IPS DF 4.7 (cell line): Measurements from ENCODE around the gene EPHA10.

Source experiments
- DNase-seq: peaks from one replicate; pipeline ENCODE4 v3.0.0-alpha.2; 2013; ENCODE audit warnings: low spot score; ENCODE audit errors: extremely low read depth

Gene EPHA10

DNA sequence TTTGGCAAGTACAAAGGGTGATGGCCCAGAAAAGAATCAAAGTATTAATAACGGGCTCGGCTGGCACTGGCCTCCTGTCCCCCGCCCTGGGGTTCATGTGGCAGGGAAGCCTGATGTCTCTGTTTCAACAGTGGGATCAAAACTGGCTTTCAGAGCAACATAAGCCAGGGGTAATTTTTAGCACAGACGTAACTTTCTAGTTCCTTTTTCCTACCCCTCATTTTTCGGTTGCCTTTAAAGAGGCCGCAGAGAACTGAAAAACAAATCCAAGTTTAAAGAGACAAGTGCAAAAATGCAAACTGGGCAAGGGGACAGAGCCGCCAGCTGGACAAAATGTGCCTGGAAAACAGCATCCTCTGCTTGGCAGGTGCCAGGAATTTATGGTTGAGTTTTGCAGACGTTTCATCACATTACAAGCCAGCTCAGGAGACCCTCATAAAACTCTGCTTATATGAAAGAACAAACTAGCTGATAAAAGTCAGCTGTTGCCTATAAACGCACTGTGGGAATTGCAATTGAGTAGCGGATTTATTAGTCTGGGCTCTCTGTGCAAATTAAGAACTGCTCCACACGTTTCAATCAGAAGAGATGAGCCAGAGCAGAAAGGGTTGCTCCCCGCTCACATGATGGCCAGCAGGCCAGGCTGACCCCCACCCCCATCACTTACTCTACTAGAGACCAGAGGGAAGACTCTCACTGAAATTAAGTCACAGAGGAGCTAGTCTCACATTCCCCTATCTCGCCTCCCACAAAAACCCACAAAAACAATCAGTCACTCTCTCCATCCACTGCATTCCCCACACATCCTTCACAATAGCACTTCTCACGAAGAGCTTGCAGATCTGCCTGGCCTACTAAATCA is 88.4 kb downstream of the EPHA10 start:
- no peak for DNase-seq

- no peak for DNase-seq
Measured at GRCh38 chr1:37673920-37674319, 91.0 kb downstream of the EPHA10 start.

DNA sequence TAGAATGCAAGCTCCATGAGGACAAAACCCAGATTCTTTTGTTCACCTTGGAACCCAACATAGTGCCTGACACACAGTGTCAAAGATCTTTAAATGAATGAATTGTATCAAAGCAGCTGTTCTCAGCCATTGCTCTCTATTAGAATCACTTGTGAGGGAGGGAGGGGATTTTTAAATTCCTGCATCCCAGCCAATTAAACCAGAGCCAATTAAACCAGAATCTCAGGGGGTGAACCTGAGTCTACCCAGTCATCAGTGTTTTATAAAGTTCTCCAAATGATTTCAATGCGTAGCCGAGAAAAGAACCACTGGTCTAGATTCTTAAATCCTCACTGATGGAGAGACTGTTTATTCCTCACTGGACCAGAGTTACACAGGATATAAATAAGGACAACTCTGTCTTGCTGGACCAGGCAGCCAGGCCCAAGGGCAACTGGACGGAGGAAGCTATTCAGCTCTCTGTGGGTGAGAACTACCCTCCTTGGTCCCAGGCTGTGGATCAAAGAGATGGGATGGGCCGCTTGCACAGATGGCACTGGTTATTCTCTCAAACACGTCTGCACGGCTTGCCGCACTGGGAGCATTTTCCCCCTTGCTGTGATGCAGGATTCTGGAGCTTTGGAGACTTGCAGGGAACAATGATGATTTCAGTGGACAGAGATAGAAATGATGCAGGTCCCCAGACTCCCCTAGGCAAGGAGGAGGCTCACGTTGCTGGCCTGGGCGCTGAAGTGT is 92.6 kb downstream of the EPHA10 start:
- no peak for DNase-seq

DNA sequence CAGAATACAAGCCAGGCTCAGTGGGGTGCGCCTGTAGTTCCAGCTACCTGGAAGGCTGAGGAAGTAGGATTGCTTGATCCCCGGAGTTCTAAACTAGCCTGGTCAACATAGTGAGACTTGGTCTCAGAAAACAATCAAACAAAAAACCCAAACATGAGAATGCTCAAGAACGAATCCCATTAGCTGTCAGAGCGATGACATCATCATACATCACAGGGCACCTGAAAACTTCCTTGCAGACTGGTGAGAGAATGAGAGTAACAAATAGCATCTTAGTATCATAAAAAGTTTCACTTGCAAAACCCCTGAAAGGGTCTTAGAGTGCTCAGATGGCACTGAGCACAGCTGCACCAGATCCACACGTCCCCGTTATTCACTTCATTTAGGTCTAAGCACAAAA is 93.7 kb downstream of the EPHA10 start:
- no peak for DNase-seq

- DNase-seq = no peak
Measured at GRCh38 chr1:37670133-37670532, 94.8 kb downstream of the EPHA10 start.

DNA sequence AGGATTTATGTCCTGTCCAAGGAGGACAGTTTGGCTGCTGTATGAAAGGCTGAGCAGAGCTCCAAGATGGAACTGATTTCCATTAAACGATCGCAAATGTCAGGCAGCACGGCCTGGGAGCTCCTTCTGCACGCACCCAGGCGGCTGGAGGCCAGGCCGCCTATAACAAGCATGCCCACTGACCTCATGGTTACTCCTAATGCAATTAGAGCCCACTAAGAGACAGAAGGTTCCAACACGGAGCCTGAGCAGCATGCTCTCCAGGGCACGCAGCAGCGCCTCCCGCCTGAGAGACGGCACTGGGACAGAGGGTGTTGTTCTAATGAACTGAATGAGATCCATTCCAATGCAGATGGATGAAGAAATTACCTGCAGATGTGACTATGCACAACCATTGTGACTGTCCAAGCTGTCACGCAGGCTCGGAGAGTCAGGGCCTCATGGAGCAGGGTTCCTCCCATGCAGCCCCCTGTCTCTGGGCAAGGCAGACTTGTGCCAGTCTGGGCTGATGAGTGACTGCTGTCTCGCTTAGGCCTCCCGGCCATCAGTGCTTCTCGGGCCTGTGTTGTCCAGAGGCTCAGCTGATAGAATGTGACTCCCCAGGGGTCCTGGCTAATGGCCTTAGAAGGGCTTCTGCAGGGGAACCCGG is 97.8 kb downstream of the EPHA10 start:
- DNase-seq = no peak

- DNase-seq = no peak
Measured at GRCh38 chr1:37666241-37666867, 98.6 kb downstream of the EPHA10 start.
